K562 (cell line): Measurements from ENCODE around the gene PUDP. TPM values are rescaled to one million over a fixed set of nuclear protein-coding genes. Genes with fewer than 3 reads are reported as not detected.

Experiments used
- ATAC-seq: fragments of 200-7000 bp; cut with Tn5 transposase; 3 replicates; pipeline ENCODE4 v1.9.1; 2020; ENCODE audit warnings: moderate library complexity
- BruUV-seq: library from RNA; stranded (reverse); fragments of 400-500 nt; replicated peaks from 2 replicates; lab custom pipeline; 2021; lab: Mats Ljungman, UMichigan
- CTCF ChIA-PET: fragments of 300-600 bp; formaldehyde crosslinking; extraction: SDS; loops from one replicate; lab custom pipeline; 2021; ENCODE audit warnings: low intra/inter-chr PET ratio; lab: Yijun Ruan, JAX
- POLR2A ChIA-PET: fragments of 300-600, 350-650 bp; sonication (Branson Sonifier 250); formaldehyde crosslinking; extraction: SDS; loops from one replicate; lab custom pipeline; 2021; ENCODE audit warnings: antibody characterized with exemption, inconsistent platforms; lab: Yijun Ruan, JAX
- DNase-seq, 4 experiments: peaks; one replicate each; pipeline versions ENCODE4 v3.0.0 to v3.0.0-alpha.2; 2011 to 2018; ENCODE audit warnings: low spot score in 3 of 4, mixed read lengths in 3 of 4; ENCODE audit errors: extremely low read depth in 1 of 4
- FAIRE-seq: peaks from 2 replicates; lab custom pipeline; 2011; peaks lifted over from hg19 to GRCh38; lab: Jason Lieb, UNC
- H2AFZ ChIP-seq: 2 replicates; pipeline ENCODE4 v1.6.0; 2011; ENCODE audit warnings: low read depth, low read length, control low read depth, inconsistent platforms
- H3K27ac ChIP-seq: fragments of 200-600 bp; 3 replicates; pipeline ENCODE4 v1.8.0; 2011; ENCODE audit warnings: low read depth, mild to moderate bottlenecking, control low read depth, inconsistent platforms, low read length, moderate library complexity, mixed read lengths; ENCODE audit errors: extremely low read depth
- H3K27me3 ChIP-seq, 2 experiments: fragments of 300-600 bp in 1 of 2; 2 replicates in 1 of 2; 3 replicates in 1 of 2; pipeline versions ENCODE4 v1.6.0 to v1.8.0; 2011; ENCODE audit warnings: inconsistent platforms in 2 of 2, low read length in 2 of 2, mild to moderate bottlenecking in 1 of 2, mixed read lengths in 1 of 2, moderate library complexity in 1 of 2; ENCODE audit not compliant: control insufficient read depth in 2 of 2, insufficient read depth in 2 of 2
- H3K36me3 ChIP-seq: fragments of 300-600 bp; 3 replicates; pipeline ENCODE4 v1.8.0; 2011; ENCODE audit warnings: mild to moderate bottlenecking, low read length, inconsistent platforms; ENCODE audit not compliant: control insufficient read depth, insufficient read depth
- H3K4me1 ChIP-seq, 2 experiments: fragments of 200-600 bp in 1 of 2; replicated peaks in 1 of 2; 2 replicates in 1 of 2; 3 replicates in 1 of 2; pipeline versions ENCODE4 v1.5.1 to v1.8.0; 2011; ENCODE audit warnings: inconsistent platforms in 2 of 2, low read length in 2 of 2, mild to moderate bottlenecking in 1 of 2, mixed read lengths in 1 of 2, moderate library complexity in 1 of 2; ENCODE audit not compliant: control insufficient read depth in 2 of 2, insufficient read depth in 2 of 2
- H3K4me2 ChIP-seq: 2 replicates; pipeline ENCODE4 v1.6.1; 2011; ENCODE audit warnings: low read length, control low read depth, inconsistent platforms, mixed read lengths; ENCODE audit not compliant: insufficient read depth
- H3K4me3 ChIP-seq: fragments of 200-600 bp; sonication (generic), shearing (Covaris generic); 2 replicates; pipeline ENCODE4 v1.5.1; 2016; ENCODE audit warnings: control low read depth, inconsistent platforms
- H3K79me2 ChIP-seq: fragments of 200-600 bp; 3 replicates; pipeline ENCODE4 v1.8.0; 2011; ENCODE audit warnings: low read length, inconsistent platforms; ENCODE audit not compliant: control insufficient read depth, insufficient read depth
- H3K9ac ChIP-seq, 2 experiments: 2 replicates each; pipeline versions ENCODE4 v1.6.0 to v1.6.1; 2011; ENCODE audit warnings: low read depth in 2 of 2, low read length in 2 of 2, control low read depth in 1 of 2, inconsistent platforms in 1 of 2, mild to moderate bottlenecking in 1 of 2, mixed read lengths in 1 of 2; ENCODE audit not compliant: insufficient read depth in 1 of 2
- H3K9me1 ChIP-seq: one replicate; pipeline ENCODE4 v1.6.0; 2011; ENCODE audit warnings: inconsistent platforms, mild to moderate bottlenecking, low read length, moderate library complexity; ENCODE audit not compliant: control insufficient read depth, insufficient read depth
- H3K9me3 ChIP-seq: replicated peaks from 2 replicates; pipeline ENCODE4 v1.5.1; 2011; ENCODE audit warnings: low read depth, low read length, inconsistent platforms; ENCODE audit not compliant: control insufficient read depth, insufficient read depth
- H4K20me1 ChIP-seq: replicated peaks from 2 replicates; pipeline ENCODE4 v1.6.1; 2011; ENCODE audit warnings: low read length, inconsistent platforms, mixed read lengths; ENCODE audit not compliant: control insufficient read depth, insufficient read depth
- BACH1 ChIP-seq: fragments of 200-800 bp; sonication (Bioruptor generic); IDR thresholded peaks from 2 replicates; pipeline ENCODE4 v1.6.1; 2016; ENCODE audit warnings: missing genetic modification characterization, missing compliant biosample characterization
- CREB3L1 ChIP-seq: fragments of 450-650 bp; IDR thresholded peaks from 2 replicates; pipeline ENCODE4 v1.6.1; 2014; ENCODE audit warnings: low read depth, mild to moderate bottlenecking, moderate library complexity, borderline replicate concordance
- CXXC5 ChIP-seq: fragments of 250-450 bp; sonication (Bioruptor Pico); IDR thresholded peaks from 2 replicates; pipeline ENCODE4 v1.8.0; 2022; ENCODE audit warnings: inconsistent platforms, mild to moderate bottlenecking, moderate library complexity
- E2F1 ChIP-seq: sonication (generic); formaldehyde crosslinking; IDR thresholded peaks from 2 replicates; pipeline ENCODE4 v1.8.1; 2023; ENCODE audit warnings: mild to moderate bottlenecking, missing genetic modification reagents, moderate library complexity
- E2F6 ChIP-seq, 2 experiments: IDR thresholded peaks; 2 replicates each; pipeline ENCODE4 v1.6.1; 2011; ENCODE audit warnings: borderline replicate concordance in 1 of 2, control low read depth in 1 of 2, low read depth in 1 of 2, low read length in 1 of 2, mild to moderate bottlenecking in 1 of 2, mixed read lengths in 1 of 2, moderate library complexity in 1 of 2; ENCODE audit not compliant: insufficient read depth in 1 of 2, insufficient read length in 1 of 2, poor library complexity in 1 of 2, severe bottlenecking in 1 of 2; ENCODE audit errors: extremely low read depth in 1 of 2
- E2F8 ChIP-seq: fragments of 450-650 bp; IDR thresholded peaks from 2 replicates; pipeline ENCODE4 v1.7.1; 2018; ENCODE audit warnings: mild to moderate bottlenecking, low read depth; ENCODE audit not compliant: partially characterized antibody
- NFRKB ChIP-seq: fragments of 450-650 bp; IDR thresholded peaks from 2 replicates; pipeline ENCODE4 v1.6.1; 2016; ENCODE audit warnings: low read depth
- SNAPC5 ChIP-seq: fragments of 250-450 bp; sonication (Bioruptor Pico); IDR thresholded peaks from 2 replicates; pipeline ENCODE4 v1.8.0; 2021; ENCODE audit warnings: moderate library complexity, mild to moderate bottlenecking, inconsistent platforms
- SRSF3 ChIP-seq: fragments of 200-400 bp; formaldehyde crosslinking; IDR thresholded peaks from 2 replicates; pipeline ENCODE4 v1.6.1; 2016; ENCODE audit warnings: mild to moderate bottlenecking, low read length, moderate library complexity; ENCODE audit not compliant: insufficient read depth
- TCF7 ChIP-seq: sonication (generic); IDR thresholded peaks from 2 replicates; pipeline ENCODE4 v1.6.1; 2016; ENCODE audit warnings: antibody characterized with exemption, borderline replicate concordance
- YY1 ChIP-seq, 3 experiments: IDR thresholded peaks; 2 replicates each; pipeline ENCODE4 v1.6.1; 2011; ENCODE audit warnings: low read length in 2 of 3, mild to moderate bottlenecking in 2 of 3, moderate library complexity in 2 of 3, borderline replicate concordance in 1 of 3, control low read depth in 1 of 3, low read depth in 1 of 3; ENCODE audit not compliant: insufficient read depth in 3 of 3, insufficient replicate concordance in 2 of 3, control insufficient read depth in 1 of 3, insufficient read length in 1 of 3; ENCODE audit errors: extremely low read depth in 1 of 3
- ZNF165 ChIP-seq: fragments of 250-450 bp; sonication (Bioruptor Pico); IDR thresholded peaks from 2 replicates; pipeline ENCODE4 v1.4.0; 2020; ENCODE audit warnings: borderline replicate concordance
- ZNF408 ChIP-seq: fragments of 250-450 bp; sonication (Bioruptor Pico); IDR thresholded peaks from 2 replicates; pipeline ENCODE4 v1.4.0; 2020; ENCODE audit warnings: low read depth, mild to moderate bottlenecking, moderate library complexity
- ZNF695 ChIP-seq: fragments of 450-650 bp; formaldehyde crosslinking; IDR thresholded peaks from 2 replicates; pipeline ENCODE4 v1.4.0; 2020; ENCODE audit warnings: mild to moderate bottlenecking, moderate library complexity
- WGBS: fragments of 100-300 bp; shearing (Covaris generic); methylation state at CpG from one replicate; pipeline ENCODE4 v1.1.6; 2016; ENCODE audit warnings: low coverage, mixed read lengths; ENCODE audit not compliant: insufficient coverage; ENCODE audit errors: missing lambda C conversion rate; 5-methylcytosine and 5-hydroxymethylcytosine counted together
- in situ Hi-C: fragments of 300-500 bp; cut with MboI; formaldehyde crosslinking; loops from 4 replicates; pipeline ENCODE4 v1.15.0; 2018; ENCODE audit warnings: inconsistent platforms, mixed read lengths
- intact Hi-C: fragments of 100-400 bp; cut with micrococcal nuclease; formaldehyde crosslinking; loops from 2 replicates; pipeline ENCODE4 v1.14.2; 2022
- polyA plus RNA-seq, 8 experiments: library from polyadenylated mRNA; depleted of rRNA in 4 of 8; stranded (reverse) in 5 of 8; unstranded in 3 of 8; fragments of >200 nt; fragmentation: Nextera tagmentation in 2 of 8; fragmentation: Illumina TruSeq in 1 of 8; extraction: Ambion mirVana in 2 of 8; extraction: Trizol in 1 of 8; gene quantifications; 2 replicates each; pipeline versions ENCODE4 v1.2.1 to v1.2.3, GENCODE V29; 2011 to 2014; ENCODE audit warnings: inconsistent platforms in 1 of 8, missing spikeins in 1 of 8
- total RNA-seq, 7 experiments: library from RNA; depleted of rRNA in 6 of 7; stranded (reverse); fragments of >200 nt in 6 of 7; fragmentation: Illumina TruSeq in 2 of 7; extraction: Trizol in 2 of 7; gene quantifications; 2 replicates each; pipeline versions ENCODE4 v1.2.1 to v1.2.3, GENCODE V29; 2011 to 2021; ENCODE audit warnings: low replicate concordance in 1 of 7

Gene PUDP
- total and polyA plus RNA-seq, 9 of the 15 experiments (the other 6 are each of a cell fraction or from before 2014, with no cell fraction given), result 13.6 to 63.0 (median 29.2) TPM

- H3K4me3 ChIP-seq, result no peak overlapping the region
- no peak overlapping the region for H3K27ac ChIP-seq
- H3K79me2 ChIP-seq, result no peaks in the 10 kb centered on the region; the same call in 2 of the 3 replicates
- H3K27me3 ChIP-seq, result no peaks in the 10 kb centered on the region
- H3K9me3 ChIP-seq, result no peaks in the 10 kb centered on the region
- no peaks in the 10 kb centered on the region for H3K9me1 ChIP-seq
- H4K20me1 ChIP-seq, result no peaks in the 10 kb centered on the region
- WGBS, result 95% methylated on average over 4 of the region's 6 CpGs
- FAIRE-seq (no peak), DNase-seq (no peak), ATAC-seq (no peak)
- in situ Hi-C loops (no loop called here), intact Hi-C loops (no loop called here)
- 0 out of 3 replicates have a peak, but pooled peaks cover 2% of the 10 kb centered on the region for H3K36me3 ChIP-seq
- ChIA-PET CTCF (no interaction called here), POLR2A (no interaction called here)
- BruUV-seq, result no TSS peak
- no peak overlapping the region for H3K9ac ChIP-seq
- no peak overlapping the region for H3K4me2 ChIP-seq
- no peak overlapping the region for H2AFZ ChIP-seq
- no peaks in the 10 kb centered on the region; a peak in 3 of 5 replicates for H3K4me1 ChIP-seq
- TF ChIP-seq ZNF408 (CRISPR knock-in tag) (no peak), SNAPC5 (CRISPR knock-in tag) (no peak), CREB3L1 (no peak), E2F8 (no peak), E2F6 (IDR thresholded peaks at IDR 0.05; ENCODE audit: borderline replicate concordance in 1 of 2, extremely low read depth in 1 of 2, insufficient read depth in 1 of 2, insufficient read length in 1 of 2, low read depth in 1 of 2, low read length in 1 of 2, poor library complexity in 1 of 2, severe bottlenecking in 1 of 2) (no peak), NFRKB (no peak), ZNF695 (CRISPR knock-in tag) (no peak), CXXC5 (no peak), TCF7 (no peak), BACH1 (tag) (no peak), SRSF3 (no peak), E2F1 (no peak), YY1 (IDR thresholded peaks at IDR 0.05; ENCODE audit: borderline replicate concordance in 1 of 3, control insufficient read depth in 1 of 3, extremely low read depth in 1 of 3, insufficient read depth in 3 of 3, insufficient read length in 1 of 3, insufficient replicate concordance in 2 of 3, low read depth in 1 of 3, low read length in 2 of 3) (no peak), ZNF165 (no peak)
These were observed 36.4 kb downstream of the PUDP start for GRCh38 chrX:7111518-7111917.
